OCI-LY3 (cell line): ENCODE data around the gene HOXB1.

Experiments used
- H2AFZ ChIP-seq: fragments of 200-600, 300-600 bp; shearing (Covaris generic); 2 replicates; pipeline ENCODE4 v1.6.0; 2014; ENCODE audit warnings: antibody characterized with exemption, low read depth, low read length
- H3K27ac ChIP-seq: fragments of 200-600, 300-600 bp; sonication (generic); 2 replicates; pipeline ENCODE4 v1.5.1; 2014; ENCODE audit warnings: mild to moderate bottlenecking, low read length, moderate library complexity, mixed read lengths
- H3K27me3 ChIP-seq: fragments of 200-600, 300-600 bp; sonication (generic); 2 replicates; pipeline ENCODE4 v1.6.1; 2014; ENCODE audit warnings: low read depth, low read length, mixed read lengths
- H3K36me3 ChIP-seq: fragments of 200-600, 300-600 bp; sonication (generic); replicated peaks from 2 replicates; pipeline ENCODE3; 2014; ENCODE audit warnings: low read depth, low read length, mixed read lengths
- H3K4me1 ChIP-seq: fragments of 300-600, 200-600 bp; sonication (generic); 2 replicates; pipeline ENCODE4 v1.6.1; 2014; ENCODE audit warnings: low read length, mixed read lengths
- H3K4me2 ChIP-seq: fragments of 200-600, 300-600 bp; sonication (generic); 2 replicates; pipeline ENCODE4 v1.6.1; 2014; ENCODE audit warnings: low read length, mixed read lengths
- H3K4me3 ChIP-seq: fragments of 300-600, 200-600 bp; sonication (generic); 2 replicates; pipeline ENCODE4 v1.5.1; 2014; ENCODE audit warnings: antibody characterized with exemption, mild to moderate bottlenecking, low read length, moderate library complexity
- H3K79me2 ChIP-seq: fragments of 300-600, 200-600 bp; shearing (Covaris generic); 2 replicates; pipeline ENCODE4 v1.6.1; 2014; ENCODE audit warnings: mild to moderate bottlenecking, low read length, mixed read lengths
- H3K9ac ChIP-seq: fragments of 300-600, 200-600 bp; shearing (Covaris generic); 2 replicates; pipeline ENCODE4 v1.6.0; 2014; ENCODE audit warnings: mild to moderate bottlenecking, low read length, moderate library complexity
- H3K9me3 ChIP-seq: fragments of 200-600, 300-600 bp; shearing (Covaris generic); 2 replicates; pipeline ENCODE4 v1.6.1; 2014; ENCODE audit warnings: low read length, mixed read lengths; ENCODE audit not compliant: insufficient read depth
- H4K20me1 ChIP-seq: fragments of 200-600, 300-600 bp; sonication (generic); 2 replicates; pipeline ENCODE4 v1.6.1; 2016; ENCODE audit warnings: low read length, mixed read lengths; ENCODE audit not compliant: insufficient read depth
- CTCF ChIP-seq: fragments of 200-600, 300-600 bp; sonication (generic); IDR thresholded peaks from 2 replicates; pipeline ENCODE4 v1.5.1; 2014; ENCODE audit warnings: antibody characterized with exemption, low read length, low read depth
- EZH2phosphoT487 ChIP-seq: fragments of 200-600 bp; shearing (Covaris generic); IDR thresholded peaks from 2 replicates; pipeline ENCODE4 v1.6.1; 2018; ENCODE audit warnings: antibody characterized with exemption, mixed run types, low read depth

Gene HOXB1

GRCh38 chr17:48555258-48556228 lies 24.7 kb upstream of the HOXB1 start:
- peaks cover 33% of the 10 kb centered on the region for H3K79me2 ChIP-seq
- no peaks in the 10 kb centered on the region for H3K9me3 ChIP-seq
- peak overlapping the region; percentile 55 for H3K9ac ChIP-seq
- peak overlapping the region; percentile 63 for H3K4me3 ChIP-seq
- peaks cover 47% of the 10 kb centered on the region for H3K4me1 ChIP-seq
- TF ChIP-seq CTCF: no peak
- TF ChIP-seq EZH2phosphoT487: no peak
- H3K36me3 ChIP-seq: peaks cover 14% of the 10 kb centered on the region
- H3K27ac ChIP-seq: peak overlapping the region; percentile 35
- no peak overlapping the region for H2AFZ ChIP-seq
- no peaks in the 10 kb centered on the region for H3K27me3 ChIP-seq
- H3K4me2 ChIP-seq: peak overlapping the region; percentile 47
- H4K20me1 ChIP-seq: no peaks in the 10 kb centered on the region

GRCh38 chr17:48554412-48555257 lies 23.8 kb upstream of the HOXB1 start:
- no peaks in the 10 kb centered on the region for H3K9me3 ChIP-seq
- no peaks in the 10 kb centered on the region for H4K20me1 ChIP-seq
- TF ChIP-seq EZH2phosphoT487 (no peak), CTCF (no peak)
- peaks cover 23% of the 10 kb centered on the region for H3K36me3 ChIP-seq
- peaks cover 36% of the 10 kb centered on the region for H3K79me2 ChIP-seq
- peak overlapping the region; percentile 35 for H3K27ac ChIP-seq
- peak overlapping the region; percentile 55 for H3K9ac ChIP-seq
- no peak overlapping the region for H2AFZ ChIP-seq
- peak overlapping the region; percentile 77 for H3K4me2 ChIP-seq
- H3K4me3 ChIP-seq: peak overlapping the region; percentile 62; the same call in 1 of the 2 replicates
- H3K4me1 ChIP-seq: peaks cover 47% of the 10 kb centered on the region
- H3K27me3 ChIP-seq: no peaks in the 10 kb centered on the region

- peaks cover 47% of the 10 kb centered on the region for H3K4me1 ChIP-seq
- peaks cover 24% of the 10 kb centered on the region for H3K36me3 ChIP-seq
- peak overlapping the region; percentile 94 for H3K27ac ChIP-seq
- no peaks in the 10 kb centered on the region for H3K9me3 ChIP-seq
- H2AFZ ChIP-seq: no peak overlapping the region
- H3K9ac ChIP-seq: peak overlapping the region; percentile 81
- H3K27me3 ChIP-seq: no peaks in the 10 kb centered on the region
- no peaks in the 10 kb centered on the region for H4K20me1 ChIP-seq
- peak overlapping the region; percentile 77 for H3K4me2 ChIP-seq
- TF ChIP-seq EZH2phosphoT487 (no peak), CTCF (no peak)
- peaks cover 36% of the 10 kb centered on the region for H3K79me2 ChIP-seq
- H3K4me3 ChIP-seq: peak overlapping the region; percentile 62; the same call in 1 of the 2 replicates
Measured at GRCh38 chr17:48553826-48554225, 23.0 kb upstream of the HOXB1 start.

- peak overlapping the region; percentile 62 for H3K4me3 ChIP-seq
- H3K4me2 ChIP-seq: peak overlapping the region; percentile 77
- no peaks in the 10 kb centered on the region for H4K20me1 ChIP-seq
- H3K36me3 ChIP-seq: peaks cover 24% of the 10 kb centered on the region
- H3K79me2 ChIP-seq: peaks cover 36% of the 10 kb centered on the region
- H3K4me1 ChIP-seq: peaks cover 47% of the 10 kb centered on the region
- peak overlapping the region; percentile 94 for H3K27ac ChIP-seq
- no peak overlapping the region; the same call in 1 of the 2 replicates for H2AFZ ChIP-seq
- no peaks in the 10 kb centered on the region for H3K27me3 ChIP-seq
- peak overlapping the region; percentile 81 for H3K9ac ChIP-seq
- H3K9me3 ChIP-seq: no peaks in the 10 kb centered on the region
- TF ChIP-seq EZH2phosphoT487 (no peak), CTCF (no peak)
Measured at GRCh38 chr17:48553190-48553547, 22.4 kb upstream of the HOXB1 start.
